HL-60 (cell line): Measurements from ENCODE around the gene ACOXL.
A peak's percentile ranks its signal among the peaks of the same experiment; 100 is the strongest.

Experiments
- DNase-seq, 2 experiments: peaks; one replicate each; pipeline ENCODE4 v3.0.0-alpha.2; 2010 to 2020; ENCODE audit warnings: low read depth in 1 of 2, low spot score in 1 of 2
- H3K27ac ChIP-seq: fragments of 250-450 bp; sonication (Bioruptor Pico); replicated peaks from 2 replicates; pipeline ENCODE4 v1.5.1; 2020; ENCODE audit warnings: mild to moderate bottlenecking, moderate library complexity
- H3K27me3 ChIP-seq: fragments of 250-450 bp; sonication (Bioruptor Pico); 2 replicates; pipeline ENCODE4 v1.5.1; 2021; ENCODE audit warnings: mild to moderate bottlenecking, moderate library complexity; ENCODE audit not compliant: insufficient read depth, poor library complexity, severe bottlenecking
- H3K4me3 ChIP-seq: replicated peaks from 2 replicates; pipeline ENCODE4 v1.5.1; 2011; ENCODE audit warnings: mild to moderate bottlenecking, control low read depth, low read length; ENCODE audit not compliant: insufficient read depth
- CTCF ChIP-seq: IDR thresholded peaks from one replicate; pipeline ENCODE4 v1.5.1; 2011; ENCODE audit warnings: low read length, control low read depth, inconsistent platforms; ENCODE audit not compliant: insufficient read depth
- GABPA ChIP-seq: IDR thresholded peaks from 2 replicates; pipeline ENCODE4 v1.6.1; 2012; ENCODE audit warnings: low read depth
- POLR2AphosphoS5 ChIP-seq: IDR thresholded peaks from 2 replicates; pipeline ENCODE4 v1.6.1; 2012; ENCODE audit warnings: low read depth
- REST ChIP-seq: IDR thresholded peaks from 2 replicates; pipeline ENCODE4 v1.6.1; 2012; ENCODE audit warnings: low read depth; ENCODE audit not compliant: insufficient replicate concordance
- SPI1 ChIP-seq: IDR thresholded peaks from 2 replicates; pipeline ENCODE4 v1.6.1; 2012; ENCODE audit warnings: low read depth, mild to moderate bottlenecking, borderline replicate concordance

Gene ACOXL

GRCh38 chr2:111105926-111106325 lies 373.6 kb downstream of the ACOXL start:
- TF ChIP-seq SPI1 (peak; percentile 65; the same call in 1 of the 2 replicates), CTCF (no peak)
- H3K27ac ChIP-seq, result no peak overlapping the region
- DNase-seq, result no peak
- H3K27me3 ChIP-seq, result no peaks in the 10 kb centered on the region
- H3K4me3 ChIP-seq, result no peak overlapping the region

GRCh38 chr2:111106706-111107105 lies 374.3 kb downstream of the ACOXL start:
- no peak for TF ChIP-seq POLR2AphosphoS5
- TF ChIP-seq SPI1, result no peak
- TF ChIP-seq GABPA, result no peak
- TF ChIP-seq REST, result no peak
- no peak for TF ChIP-seq CTCF
- no peak for DNase-seq

GRCh38 chr2:111108745-111109271 lies 376.4 kb downstream of the ACOXL start:
- no peak for DNase-seq
- TF ChIP-seq REST (no peak), POLR2AphosphoS5 (no peak), GABPA (no peak), SPI1 (no peak), CTCF (no peak)
- Histone ChIP-seq H3K27me3 (no peaks in the 10 kb centered on the region), H3K4me3 (no peak overlapping the region), H3K27ac (no peak overlapping the region)

More at GRCh38 chr2:111106706-111107105, 374.3 kb downstream of the ACOXL start:
- Histone ChIP-seq H3K27ac (no peak overlapping the region), H3K27me3 (no peaks in the 10 kb centered on the region), H3K4me3 (no peak overlapping the region)

GRCh38 chr2:111111101-111111755 lies 378.9 kb downstream of the ACOXL start:
- no peaks in the 10 kb centered on the region for H3K27me3 ChIP-seq
- no peak for TF ChIP-seq SPI1
- no peak for TF ChIP-seq REST
- TF ChIP-seq GABPA, result no peak
- no peak for TF ChIP-seq CTCF
- no peak for TF ChIP-seq POLR2AphosphoS5
- no peak overlapping the region for H3K27ac ChIP-seq
- DNase-seq, result no peak
- H3K4me3 ChIP-seq, result no peak overlapping the region
